Karpas-422 (cell line): Measurements from ENCODE around the gene RABGGTA. TPM values are rescaled to one million over a fixed set of nuclear protein-coding genes. Genes with fewer than 3 reads are reported as not detected.

Source experiments
- DNase-seq: peaks from one replicate; pipeline ENCODE4 v3.0.0-alpha.2; 2015
- H2AFZ ChIP-seq: fragments of 200-600 bp; sonication (generic); 2 replicates; pipeline ENCODE4 v1.6.1; 2014; ENCODE audit warnings: antibody characterized with exemption, low read length, mixed read lengths
- H3K27ac ChIP-seq: fragments of 200-600 bp; sonication (generic); 2 replicates; pipeline ENCODE4 v1.5.1; 2014; ENCODE audit warnings: mild to moderate bottlenecking, low read length, moderate library complexity
- H3K27me3 ChIP-seq: fragments of 200-600 bp; sonication (generic); 2 replicates; pipeline ENCODE4 v1.6.1; 2014; ENCODE audit warnings: low read length, mixed read lengths
- H3K36me3 ChIP-seq: fragments of 200-600 bp; sonication (generic); 2 replicates; pipeline ENCODE4 v1.6.1; 2014; ENCODE audit warnings: low read length, mixed read lengths; ENCODE audit not compliant: insufficient read depth
- H3K4me1 ChIP-seq: fragments of 200-600 bp; sonication (generic); 2 replicates; pipeline ENCODE4 v1.6.1; 2014; ENCODE audit warnings: mild to moderate bottlenecking, low read length, mixed read lengths
- H3K4me2 ChIP-seq: fragments of 200-600 bp; sonication (generic); 2 replicates; pipeline ENCODE4 v1.6.1; 2014; ENCODE audit warnings: low read length, low read depth, mild to moderate bottlenecking; ENCODE audit not compliant: poor library complexity, severe bottlenecking
- H3K4me3 ChIP-seq: fragments of 200-600 bp; sonication (generic); 2 replicates; pipeline ENCODE4 v1.5.1; 2014; ENCODE audit warnings: mild to moderate bottlenecking, antibody characterized with exemption, low read length, mixed read lengths
- H3K79me2 ChIP-seq: fragments of 200-600 bp; sonication (generic); 2 replicates; pipeline ENCODE4 v1.6.1; 2014; ENCODE audit warnings: mild to moderate bottlenecking, low read length, mixed read lengths
- H3K9ac ChIP-seq: fragments of 200-600 bp; sonication (generic); 2 replicates; pipeline ENCODE4 v1.6.0; 2014; ENCODE audit warnings: low read length
- H3K9me2 ChIP-seq: fragments of 200-600 bp; sonication (generic), shearing (Covaris generic); replicated peaks from 2 replicates; pipeline ENCODE4 v1.6.0; 2014; ENCODE audit warnings: mild to moderate bottlenecking, low read length, moderate library complexity; ENCODE audit not compliant: insufficient read depth
- H3K9me3 ChIP-seq: fragments of 300-700, 200-600 bp; sonication (generic); 2 replicates; pipeline ENCODE4 v1.6.1; 2014; ENCODE audit warnings: low read length, mixed read lengths
- H4K20me1 ChIP-seq: fragments of 200-600 bp; sonication (generic); 2 replicates; pipeline ENCODE4 v1.6.1; 2014; ENCODE audit warnings: mild to moderate bottlenecking, antibody characterized with exemption, low read length, low read depth; ENCODE audit not compliant: insufficient read depth
- total RNA-seq: library from RNA; depleted of rRNA; stranded (reverse); fragments of >200 nt; shearing (Covaris generic); gene quantifications from 2 replicates; pipeline ENCODE4 v1.2.3, GENCODE V29; 2014; ENCODE audit warnings: low replicate concordance

RABGGTA gene
- total RNA-seq, 1 experiment from 2014 or later: 45.1 TPM

DNA sequence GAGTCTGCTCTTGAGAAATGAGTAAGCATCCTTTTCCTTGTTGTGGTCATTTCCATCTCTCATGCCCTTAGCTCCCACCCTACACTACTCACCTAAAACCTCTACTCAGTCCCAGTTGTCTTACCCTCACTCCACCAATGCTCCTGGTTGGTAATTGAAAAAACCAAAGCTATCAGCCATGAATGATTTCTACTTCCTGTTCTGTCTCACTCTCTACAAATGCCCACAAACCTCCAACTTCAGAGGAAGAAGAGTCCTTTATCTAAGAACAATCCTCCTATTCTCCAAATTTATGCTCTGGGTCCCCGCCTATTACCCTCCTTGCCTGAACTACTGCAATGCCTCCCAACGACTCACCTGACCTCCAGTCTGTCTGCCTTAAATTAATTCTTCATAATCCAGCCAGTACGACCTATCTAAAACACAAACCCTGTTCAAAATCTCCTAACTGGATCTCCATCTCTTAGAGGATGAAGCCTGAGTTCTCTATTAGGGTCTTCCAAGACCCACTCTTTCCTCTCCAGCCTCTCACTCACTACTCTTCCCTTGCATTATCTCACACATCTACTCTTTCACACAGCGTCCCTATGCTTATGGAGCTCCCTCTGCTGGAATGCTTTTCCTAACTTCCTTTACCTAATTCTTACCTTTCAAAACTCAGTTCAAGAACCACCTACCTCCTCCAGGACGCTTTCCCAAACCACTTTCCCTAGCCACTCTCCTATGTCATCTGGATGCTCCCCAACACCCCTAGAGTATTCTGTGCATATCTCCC, 26.0 kb upstream of the RABGGTA start:
- H3K9ac ChIP-seq: peak overlapping the region; percentile 5; the same call in 1 of the 2 replicates
- peaks cover 34% of the 10 kb centered on the region for H3K4me1 ChIP-seq
- H2AFZ ChIP-seq: no peak overlapping the region

GRCh38 chr14:24296341-24297157, 25.2 kb upstream of the RABGGTA start:
- Histone ChIP-seq H3K9ac (no peak overlapping the region), H3K4me2 (no peak overlapping the region), H3K4me3 (no peak overlapping the region), H3K79me2 (peaks cover 31% of the 10 kb centered on the region), H2AFZ (no peak overlapping the region), H4K20me1 (peaks cover 9% of the 10 kb centered on the region; the same call in 1 of the 2 replicates), H3K27ac (no peak overlapping the region), H3K36me3 (peaks cover 16% of the 10 kb centered on the region; the same call in 1 of the 2 replicates), H3K9me3 (no peaks in the 10 kb centered on the region), H3K27me3 (no peaks in the 10 kb centered on the region), H3K9me2 (no peaks in the 10 kb centered on the region), H3K4me1 (peaks cover 33% of the 10 kb centered on the region)
- DNase-seq: peak; percentile 93

More for the DNA sequence above, 26.0 kb upstream of the RABGGTA start:
- DNase-seq: no peak
- Histone ChIP-seq H3K36me3 (peaks cover 24% of the 10 kb centered on the region), H4K20me1 (peaks cover 9% of the 10 kb centered on the region; the same call in 1 of the 2 replicates), H3K79me2 (peaks cover 39% of the 10 kb centered on the region), H3K4me2 (no peak overlapping the region), H3K4me3 (no peak overlapping the region), H3K27me3 (no peaks in the 10 kb centered on the region), H3K27ac (no peak overlapping the region), H3K9me2 (no peaks in the 10 kb centered on the region), H3K9me3 (no peaks in the 10 kb centered on the region)

GRCh38 chr14:24293525-24293924, 22.1 kb upstream of the RABGGTA start:
- H3K9ac ChIP-seq: no peak overlapping the region
- H3K4me2 ChIP-seq: no peak overlapping the region
- no peak for DNase-seq
- H3K4me3 ChIP-seq: no peak overlapping the region
- H3K36me3 ChIP-seq: peaks cover 25% of the 10 kb centered on the region; the same call in 1 of the 2 replicates
- H2AFZ ChIP-seq: no peak overlapping the region
- H3K27me3 ChIP-seq: no peaks in the 10 kb centered on the region
- peaks cover 9% of the 10 kb centered on the region for H3K79me2 ChIP-seq
- no peaks in the 10 kb centered on the region for H4K20me1 ChIP-seq
- no peak overlapping the region for H3K27ac ChIP-seq
- H3K9me3 ChIP-seq: no peaks in the 10 kb centered on the region
- no peaks in the 10 kb centered on the region for H3K9me2 ChIP-seq
- H3K4me1 ChIP-seq: peaks cover 14% of the 10 kb centered on the region

GRCh38 chr14:24292118-24292807, 20.9 kb upstream of the RABGGTA start:
- Histone ChIP-seq H3K9me2 (no peaks in the 10 kb centered on the region), H3K9me3 (no peaks in the 10 kb centered on the region), H3K36me3 (peaks cover 25% of the 10 kb centered on the region; the same call in 1 of the 2 replicates), H4K20me1 (no peaks in the 10 kb centered on the region), H3K9ac (no peak overlapping the region), H3K79me2 (peaks cover 11% of the 10 kb centered on the region; the same call in 1 of the 2 replicates), H3K4me2 (no peak overlapping the region), H3K4me3 (no peak overlapping the region), H2AFZ (no peak overlapping the region), H3K27me3 (no peaks in the 10 kb centered on the region), H3K4me1 (peaks cover 3% of the 10 kb centered on the region), H3K27ac (no peak overlapping the region)
- DNase-seq: no peak

GRCh38 chr14:24291446-24292117, 20.2 kb upstream of the RABGGTA start:
- Histone ChIP-seq H4K20me1 (no peaks in the 10 kb centered on the region), H3K4me2 (no peak overlapping the region), H3K9me2 (no peaks in the 10 kb centered on the region), H3K9ac (no peak overlapping the region), H3K27ac (no peak overlapping the region), H3K79me2 (peaks cover 11% of the 10 kb centered on the region; the same call in 1 of the 2 replicates), H3K9me3 (no peaks in the 10 kb centered on the region), H3K27me3 (no peaks in the 10 kb centered on the region), H3K36me3 (peaks cover 25% of the 10 kb centered on the region; the same call in 1 of the 2 replicates), H3K4me3 (no peak overlapping the region), H3K4me1 (no peaks in the 10 kb centered on the region), H2AFZ (no peak overlapping the region)
- DNase-seq: no peak

DNA sequence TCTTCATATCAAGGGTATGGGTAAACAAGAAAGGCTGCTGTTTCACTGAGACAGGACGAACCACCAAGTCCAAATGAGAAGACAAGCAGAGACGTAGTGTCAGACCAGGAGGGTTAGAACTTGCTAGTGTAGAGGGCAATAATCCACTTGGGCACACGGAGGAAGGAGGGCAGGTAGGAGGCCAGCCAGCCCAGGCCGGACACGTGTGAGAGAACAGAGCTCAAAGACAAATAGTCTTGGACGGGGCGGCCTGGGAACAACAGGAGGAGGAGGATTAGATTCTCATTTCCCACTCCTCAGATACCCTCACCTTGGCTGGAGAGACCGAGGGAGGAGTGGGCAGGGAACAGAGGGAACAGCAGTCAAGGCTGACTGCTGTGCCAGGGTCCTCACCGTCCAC, 19.3 kb upstream of the RABGGTA start:
- Histone ChIP-seq H3K4me1 (no peaks in the 10 kb centered on the region), H3K79me2 (peaks cover 11% of the 10 kb centered on the region; the same call in 1 of the 2 replicates), H3K27ac (no peak overlapping the region), H3K9me2 (no peaks in the 10 kb centered on the region), H3K36me3 (peaks cover 19% of the 10 kb centered on the region; the same call in 1 of the 2 replicates), H3K4me3 (no peak overlapping the region), H3K27me3 (no peaks in the 10 kb centered on the region), H4K20me1 (no peaks in the 10 kb centered on the region), H3K9ac (no peak overlapping the region), H3K9me3 (no peaks in the 10 kb centered on the region), H2AFZ (no peak overlapping the region), H3K4me2 (no peak overlapping the region)
- DNase-seq: no peak

DNA sequence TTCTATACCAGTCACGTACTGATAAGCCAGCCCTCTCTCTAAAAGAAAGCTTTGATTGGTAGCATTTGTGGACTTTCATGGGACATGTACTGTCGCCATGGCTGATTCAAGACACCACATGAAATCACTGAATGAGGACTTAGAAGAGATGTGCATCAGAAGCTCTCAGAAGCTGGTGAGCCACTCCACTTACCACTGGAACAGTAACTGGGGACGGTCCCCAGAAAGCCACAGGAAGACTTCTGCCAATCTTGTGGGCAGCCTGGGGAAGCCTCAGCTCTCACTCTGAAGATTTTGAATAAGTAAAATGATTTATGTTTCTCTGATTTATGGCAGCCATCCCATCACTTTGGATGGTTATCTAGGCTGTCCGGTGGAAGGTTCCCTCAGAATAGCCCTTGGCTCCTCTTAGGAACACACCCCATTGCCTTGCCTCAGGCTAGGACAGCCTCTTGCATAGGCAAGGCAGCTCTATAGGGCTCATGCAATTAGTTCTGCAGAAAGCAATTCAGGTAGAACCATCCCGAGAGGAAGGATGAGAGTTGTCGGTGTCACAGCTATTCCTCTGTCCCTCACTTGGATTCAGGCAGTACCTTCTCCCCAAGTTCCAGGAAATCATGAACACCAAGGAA, 18.4 kb upstream of the RABGGTA start:
- Histone ChIP-seq H3K9me2 (no peaks in the 10 kb centered on the region), H4K20me1 (no peaks in the 10 kb centered on the region), H3K27ac (no peak overlapping the region), H3K36me3 (peaks cover 12% of the 10 kb centered on the region; the same call in 1 of the 2 replicates), H3K27me3 (no peaks in the 10 kb centered on the region), H3K4me1 (no peaks in the 10 kb centered on the region), H3K9ac (no peak overlapping the region), H3K9me3 (no peaks in the 10 kb centered on the region), H3K4me2 (no peak overlapping the region), H3K4me3 (no peak overlapping the region), H2AFZ (no peak overlapping the region), H3K79me2 (peaks cover 11% of the 10 kb centered on the region; the same call in 1 of the 2 replicates)
- DNase-seq: no peak
